SJSA1 (cell line): ENCODE measurements around the gene LMTK2. TPM values are rescaled to one million over a fixed set of nuclear protein-coding genes. Genes with fewer than 3 reads are reported as not detected.

Source experiments
- DNase-seq, 2 experiments: peaks; one replicate each; pipeline ENCODE4 v3.0.0-alpha.2; 2015 to 2020; ENCODE audit warnings: low spot score in 2 of 2, low read depth in 1 of 2
- H3K27ac ChIP-seq: fragments of 250-450 bp; sonication (Bioruptor Pico); 2 replicates; pipeline ENCODE4 v1.5.1; 2020; ENCODE audit warnings: mild to moderate bottlenecking, moderate library complexity
- H3K27me3 ChIP-seq: fragments of 250-450 bp; sonication (Bioruptor Pico); replicated peaks from 2 replicates; pipeline ENCODE4 v1.5.1; 2020; ENCODE audit warnings: mild to moderate bottlenecking, moderate library complexity
- H3K36me3 ChIP-seq: fragments of 250-450 bp; sonication (Bioruptor Pico); 2 replicates; pipeline ENCODE4 v1.5.1; 2020; ENCODE audit warnings: mild to moderate bottlenecking
- H3K4me1 ChIP-seq: fragments of 250-450 bp; sonication (Bioruptor Pico); replicated peaks from 2 replicates; pipeline ENCODE4 v1.6.1; 2021; ENCODE audit warnings: mild to moderate bottlenecking
- H3K4me3 ChIP-seq: fragments of 250-450 bp; sonication (Bioruptor Pico); 2 replicates; pipeline ENCODE4 v1.5.1; 2020; ENCODE audit warnings: mild to moderate bottlenecking
- H3K9me3 ChIP-seq: fragments of 250-450 bp; sonication (Bioruptor Pico); replicated peaks from 2 replicates; pipeline ENCODE4 v1.5.1; 2020; ENCODE audit warnings: mild to moderate bottlenecking
- total RNA-seq: library from RNA; depleted of rRNA; stranded (reverse); fragments of >200 nt; shearing (Covaris generic); gene quantifications from 2 replicates; pipeline ENCODE4 v1.2.3, GENCODE V29; 2014

The LMTK2 gene
- total RNA-seq, 1 experiment from 2014 or later = 8.8 TPM

- Histone ChIP-seq H3K27me3 (no peaks in the 10 kb centered on the region), H3K27ac (no peak overlapping the region), H3K4me3 (no peak overlapping the region), H3K9me3 (no peaks in the 10 kb centered on the region), H3K36me3 (0 out of 2 replicates have a peak, but pooled peaks cover 15% of the 10 kb centered on the region), H3K4me1 (peaks cover 27% of the 10 kb centered on the region)
- DNase-seq = no peak
These were observed 28.0 kb downstream of the LMTK2 start for GRCh38 chr7:98134420-98135228.

DNA sequence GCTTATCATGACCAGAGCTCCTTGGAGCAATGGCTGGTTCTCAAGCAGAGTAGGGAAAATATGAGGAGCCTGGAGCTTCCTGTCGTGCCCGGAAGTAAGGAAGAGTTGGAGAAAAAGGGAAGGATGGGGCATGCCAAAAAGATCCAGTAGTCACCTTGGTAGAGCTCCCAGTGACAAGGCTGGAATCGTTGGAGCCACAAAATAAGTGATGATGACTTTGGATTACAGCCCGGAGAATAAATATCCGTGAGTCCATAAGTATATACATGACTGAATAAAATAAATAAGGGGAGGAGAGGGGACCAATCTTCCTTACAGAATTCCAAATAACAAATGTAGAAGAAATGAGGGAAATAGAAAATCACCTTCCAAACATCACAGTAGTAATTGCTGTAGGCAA, 29.3 kb downstream of the LMTK2 start:
- DNase-seq = no peak
- Histone ChIP-seq H3K27me3 (no peaks in the 10 kb centered on the region), H3K9me3 (no peaks in the 10 kb centered on the region), H3K4me3 (no peak overlapping the region), H3K36me3 (0 out of 2 replicates have a peak, but pooled peaks cover 15% of the 10 kb centered on the region), H3K4me1 (peaks cover 27% of the 10 kb centered on the region), H3K27ac (no peak overlapping the region)

DNA sequence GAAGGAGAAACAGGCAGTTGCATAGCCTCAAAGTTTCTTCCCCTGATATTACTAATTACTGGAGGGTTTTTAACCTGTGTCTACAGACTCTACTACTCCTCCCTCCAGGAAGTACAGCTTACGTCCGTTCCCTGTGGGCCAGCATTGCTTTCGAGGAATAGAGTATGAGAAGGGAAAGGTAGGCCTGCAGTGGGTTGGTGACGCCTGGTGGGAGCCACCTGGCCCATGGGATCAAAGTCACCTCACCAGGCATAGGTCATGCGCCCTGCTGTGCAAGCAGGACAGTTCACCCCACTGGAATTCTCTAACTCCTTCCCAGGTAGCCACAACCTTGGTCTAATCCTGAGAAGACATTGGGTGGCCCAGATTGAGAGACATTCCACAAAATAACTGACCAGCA, 29.8 kb downstream of the LMTK2 start:
- Histone ChIP-seq H3K4me3 (no peak overlapping the region), H3K27ac (no peak overlapping the region), H3K27me3 (no peaks in the 10 kb centered on the region)

DNA sequence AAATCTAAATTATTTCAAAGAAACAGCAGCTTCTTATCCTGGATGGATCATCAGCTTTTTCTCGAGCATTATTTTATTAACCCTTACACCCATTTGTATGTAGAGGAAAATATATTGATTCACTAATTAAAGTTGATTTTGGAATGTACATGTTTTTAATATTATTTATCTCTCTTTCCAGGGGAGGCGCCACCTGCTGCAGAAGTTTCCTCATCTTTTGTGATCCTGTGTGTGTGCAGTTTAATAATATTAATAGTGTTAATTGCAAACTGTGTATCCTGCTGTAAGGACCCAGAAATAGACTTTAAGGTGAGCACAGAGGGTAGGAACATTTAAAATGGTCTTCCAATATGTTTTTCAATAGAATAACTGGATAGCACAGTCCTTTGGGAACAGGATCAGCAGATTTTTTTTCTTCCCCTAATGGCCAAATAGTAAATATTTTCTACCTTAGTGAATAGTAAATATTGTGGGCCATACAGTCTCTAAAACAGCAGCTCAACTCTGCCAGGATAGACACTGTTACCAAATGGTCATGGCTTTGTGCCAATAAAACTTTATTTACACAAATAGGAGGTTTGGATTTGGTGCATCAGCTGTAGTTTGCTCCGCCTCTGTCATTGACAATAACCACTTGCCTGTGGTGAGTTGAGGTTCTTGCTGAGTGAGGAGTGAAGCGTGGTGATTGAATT, 30.6 kb downstream of the LMTK2 start:
- H3K27ac ChIP-seq = no peak overlapping the region
- no peaks in the 10 kb centered on the region for H3K27me3 ChIP-seq
- no peaks in the 10 kb centered on the region for H3K9me3 ChIP-seq
- peaks cover 16% of the 10 kb centered on the region for H3K4me1 ChIP-seq
- 0 out of 2 replicates have a peak, but pooled peaks cover 15% of the 10 kb centered on the region for H3K36me3 ChIP-seq
- DNase-seq = no peak
- H3K4me3 ChIP-seq = no peak overlapping the region

More for the DNA sequence above, 29.8 kb downstream of the LMTK2 start:
- no peak for DNase-seq
- H3K36me3 ChIP-seq = 0 out of 2 replicates have a peak, but pooled peaks cover 15% of the 10 kb centered on the region
- peaks cover 25% of the 10 kb centered on the region for H3K4me1 ChIP-seq
- no peaks in the 10 kb centered on the region for H3K9me3 ChIP-seq

GRCh38 chr7:98137826-98138151, 31.1 kb downstream of the LMTK2 start:
- Histone ChIP-seq H3K36me3 (peaks cover 16% of the 10 kb centered on the region), H3K9me3 (no peaks in the 10 kb centered on the region), H3K4me1 (peaks cover 13% of the 10 kb centered on the region), H3K4me3 (no peak overlapping the region), H3K27me3 (no peaks in the 10 kb centered on the region), H3K27ac (no peak overlapping the region)
- DNase-seq = no peak

- H3K27ac ChIP-seq = no peak overlapping the region
- H3K9me3 ChIP-seq = no peaks in the 10 kb centered on the region
- no peak for DNase-seq
These were observed 32.0 kb downstream of the LMTK2 start for GRCh38 chr7:98138672-98139071.

GRCh38 chr7:98142658-98143057, 36.0 kb downstream of the LMTK2 start:
- Histone ChIP-seq H3K4me3 (no peak overlapping the region), H3K36me3 (peaks cover 23% of the 10 kb centered on the region), H3K27me3 (no peaks in the 10 kb centered on the region), H3K27ac (no peak overlapping the region), H3K4me1 (no peaks in the 10 kb centered on the region), H3K9me3 (no peaks in the 10 kb centered on the region)
- no peak for DNase-seq

More at GRCh38 chr7:98138672-98139071, 32.0 kb downstream of the LMTK2 start:
- H3K36me3 ChIP-seq = peaks cover 22% of the 10 kb centered on the region
- H3K4me3 ChIP-seq = no peak overlapping the region
- H3K27me3 ChIP-seq = no peaks in the 10 kb centered on the region
- peaks cover 5% of the 10 kb centered on the region for H3K4me1 ChIP-seq

DNA sequence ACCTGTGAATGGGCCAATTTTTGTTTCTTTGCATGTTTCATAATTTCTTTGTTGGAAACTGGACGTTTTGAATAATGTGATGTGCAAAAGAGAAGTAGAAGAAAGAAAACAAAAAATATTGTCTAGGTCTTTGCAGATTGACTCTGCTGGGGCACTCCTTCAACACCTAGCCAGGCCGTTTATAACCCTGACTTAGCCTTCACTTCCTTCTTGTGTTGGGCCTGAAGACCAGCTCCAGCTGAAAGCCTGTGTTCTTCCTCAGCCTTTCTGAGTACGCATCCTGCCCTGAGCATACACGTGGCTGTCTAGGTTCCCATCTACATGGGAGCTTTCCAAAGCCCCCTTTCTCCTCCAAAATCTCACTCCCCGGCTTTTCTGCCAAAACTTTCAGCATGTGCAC, 41.9 kb downstream of the LMTK2 start:
- peaks cover 13% of the 10 kb centered on the region; the same call in 1 of the 2 replicates for H3K36me3 ChIP-seq
- H3K4me1 ChIP-seq = no peaks in the 10 kb centered on the region
- H3K27me3 ChIP-seq = no peaks in the 10 kb centered on the region
- H3K27ac ChIP-seq = no peak overlapping the region
- no peak overlapping the region for H3K4me3 ChIP-seq
- H3K9me3 ChIP-seq = no peaks in the 10 kb centered on the region
- no peak for DNase-seq

DNA sequence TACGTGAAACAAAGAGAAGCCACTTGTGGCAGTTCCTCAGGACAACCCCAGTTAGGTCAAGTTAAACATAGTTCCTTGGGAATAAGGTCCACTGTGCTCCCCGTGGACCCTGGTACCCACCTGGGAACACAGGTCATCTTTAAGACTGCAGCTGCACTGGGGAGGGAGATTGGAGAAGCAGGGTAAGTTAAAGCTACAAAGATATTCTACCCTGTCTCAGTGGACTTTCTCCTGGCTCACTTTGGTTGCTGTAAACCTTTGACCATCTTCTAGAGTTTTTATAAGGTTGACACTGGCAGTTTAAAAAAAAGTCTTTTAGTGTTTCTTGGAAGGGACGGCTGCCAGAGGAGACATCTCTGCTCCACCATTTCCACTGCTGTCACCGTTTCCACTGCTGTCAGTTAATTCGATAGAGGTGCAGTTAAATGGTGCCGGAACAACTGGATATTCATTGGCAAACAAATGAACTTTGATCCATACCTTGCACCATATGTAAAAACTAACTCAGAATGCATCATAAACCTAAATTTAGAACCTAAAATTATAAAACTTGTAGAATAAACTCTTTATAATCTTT, 42.5 kb downstream of the LMTK2 start:
- peaks cover 13% of the 10 kb centered on the region; the same call in 1 of the 2 replicates for H3K36me3 ChIP-seq
- no peaks in the 10 kb centered on the region for H3K9me3 ChIP-seq
- DNase-seq = no peak
- H3K27me3 ChIP-seq = no peaks in the 10 kb centered on the region
- H3K4me1 ChIP-seq = no peaks in the 10 kb centered on the region
- no peak overlapping the region for H3K4me3 ChIP-seq
- no peak overlapping the region for H3K27ac ChIP-seq

DNA sequence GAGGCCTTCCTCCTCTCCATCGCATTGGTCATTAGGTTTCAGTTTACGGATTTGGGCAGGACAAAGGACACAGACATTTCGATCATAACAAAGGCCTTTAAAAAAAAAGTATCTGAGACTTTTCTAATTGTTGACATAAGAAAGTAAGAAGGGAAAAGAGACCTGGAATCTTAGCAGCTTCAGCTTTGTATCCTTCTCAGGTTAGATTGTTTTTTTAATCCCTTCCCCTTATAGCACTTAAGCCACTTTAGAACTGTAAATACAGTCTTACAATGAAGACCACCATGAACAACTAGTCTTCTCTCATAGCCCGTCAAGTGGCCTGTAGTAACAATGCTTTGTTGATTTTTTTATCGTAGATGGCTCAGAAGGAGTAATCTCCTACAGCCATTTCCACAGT, 45.2 kb downstream of the LMTK2 start:
- H3K4me1 ChIP-seq = no peaks in the 10 kb centered on the region
- DNase-seq = no peak
- no peaks in the 10 kb centered on the region for H3K9me3 ChIP-seq
- no peak overlapping the region for H3K27ac ChIP-seq
- no peaks in the 10 kb centered on the region for H3K27me3 ChIP-seq
- peaks cover 26% of the 10 kb centered on the region for H3K36me3 ChIP-seq
- H3K4me3 ChIP-seq = no peak overlapping the region

DNA sequence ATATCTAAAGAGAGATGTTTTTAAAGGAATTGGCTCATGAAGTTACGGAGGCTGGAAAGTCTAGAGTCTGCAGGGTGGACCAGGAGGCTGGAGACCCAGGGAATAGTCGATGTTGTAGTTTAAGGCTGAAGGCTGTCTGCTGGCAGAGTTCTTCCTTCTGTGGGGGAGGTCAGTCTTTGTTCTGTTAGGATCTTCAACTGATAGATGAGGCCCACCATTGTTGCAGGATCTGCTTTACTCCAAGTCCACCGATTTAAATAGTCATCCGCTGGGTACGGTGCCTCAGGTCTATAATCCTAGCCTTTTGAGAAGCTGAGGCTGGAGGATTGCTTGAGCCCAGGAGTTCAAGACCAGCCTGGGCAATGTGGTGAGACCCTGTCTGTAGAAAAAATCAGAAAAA, 50.0 kb downstream of the LMTK2 start:
- peaks cover 34% of the 10 kb centered on the region for H3K36me3 ChIP-seq

GRCh38 chr7:98157761-98158160, 51.1 kb downstream of the LMTK2 start:
- peaks cover 29% of the 10 kb centered on the region for H3K36me3 ChIP-seq
- no peaks in the 10 kb centered on the region for H3K9me3 ChIP-seq
- H3K27me3 ChIP-seq = no peaks in the 10 kb centered on the region
- no peak overlapping the region for H3K4me3 ChIP-seq
- no peaks in the 10 kb centered on the region for H3K4me1 ChIP-seq
- H3K27ac ChIP-seq = no peak overlapping the region
- DNase-seq = no peak

More for the DNA sequence above, 50.0 kb downstream of the LMTK2 start:
- H3K27ac ChIP-seq = no peak overlapping the region
- DNase-seq = no peak
- no peak overlapping the region for H3K4me3 ChIP-seq
- no peaks in the 10 kb centered on the region for H3K9me3 ChIP-seq
- no peaks in the 10 kb centered on the region for H3K27me3 ChIP-seq
- H3K4me1 ChIP-seq = no peaks in the 10 kb centered on the region

DNA sequence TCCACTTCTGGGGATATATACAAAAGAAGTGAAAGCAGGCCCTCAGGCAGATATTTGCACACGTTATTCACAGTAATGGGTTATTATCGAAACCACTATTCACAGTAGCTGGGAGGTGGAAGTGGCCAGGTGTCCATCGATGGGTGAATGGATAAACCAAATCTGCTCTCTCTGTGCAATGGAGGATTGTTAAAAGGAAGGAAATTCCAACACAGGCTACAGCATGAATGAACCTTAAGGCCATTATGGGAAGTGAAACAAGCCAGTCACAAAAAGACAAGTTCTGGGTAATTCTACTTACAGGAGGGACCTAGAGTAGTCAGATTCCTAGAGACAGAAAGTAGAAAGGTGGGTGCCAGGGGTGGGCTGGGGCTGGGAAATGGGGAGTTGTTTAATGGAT, 56.1 kb downstream of the LMTK2 start:
- DNase-seq = no peak
- Histone ChIP-seq H3K9me3 (no peaks in the 10 kb centered on the region), H3K4me3 (no peak overlapping the region), H3K27me3 (no peaks in the 10 kb centered on the region), H3K4me1 (no peaks in the 10 kb centered on the region), H3K27ac (no peak overlapping the region), H3K36me3 (peaks cover 12% of the 10 kb centered on the region; the same call in 1 of the 2 replicates)

GRCh38 chr7:98163269-98163668, 56.6 kb downstream of the LMTK2 start:
- no peaks in the 10 kb centered on the region for H3K9me3 ChIP-seq
- H3K27me3 ChIP-seq = no peaks in the 10 kb centered on the region
- no peak for DNase-seq
- no peak overlapping the region for H3K27ac ChIP-seq
- no peaks in the 10 kb centered on the region for H3K4me1 ChIP-seq
- peaks cover 12% of the 10 kb centered on the region; the same call in 1 of the 2 replicates for H3K36me3 ChIP-seq
- no peak overlapping the region for H3K4me3 ChIP-seq
